Activated naive CD8-positive, alpha-beta T cell treated with anti-CD3 and anti-CD28 coated beads for 36 hours (primary cell): ENCODE data around the gene TFF2. TPM values are rescaled to one million over a fixed set of nuclear protein-coding genes. Genes with fewer than 3 reads are reported as not detected.

Experiments
- DNase-seq: peaks from one replicate; pipeline ENCODE4 v3.0.0; 2021
- H3K27ac Mint-ChIP-seq: one replicate; pipeline ENCODE4 v1.8.0; 2022; ENCODE audit warnings: mild to moderate bottlenecking, moderate library complexity, mixed read lengths
- H3K27me3 Mint-ChIP-seq: one replicate; pipeline ENCODE4 v1.8.0; 2022; ENCODE audit warnings: mild to moderate bottlenecking, mixed read lengths
- H3K36me3 Mint-ChIP-seq: one replicate; pipeline ENCODE4 v1.8.0; 2021; ENCODE audit warnings: mild to moderate bottlenecking, mixed read lengths
- H3K4me1 Mint-ChIP-seq: one replicate; pipeline ENCODE4 v1.8.0; 2021; ENCODE audit warnings: mixed read lengths
- H3K4me3 Mint-ChIP-seq: one replicate; pipeline ENCODE4 v1.8.0; 2022; ENCODE audit warnings: mild to moderate bottlenecking, moderate library complexity, mixed read lengths
- H3K9me3 Mint-ChIP-seq: one replicate; pipeline ENCODE4 v1.8.0; 2022; ENCODE audit warnings: mixed read lengths
- total RNA-seq, 2 experiments: library from RNA; stranded (reverse); gene quantifications; one replicate each; pipeline ENCODE4 v1.2.3, GENCODE V29; 2021

TFF2 gene
- total RNA-seq, 2 experiments from 2014 or later: not detected

GRCh38 chr21:42363312-42363711 lies 12.5 kb upstream of the TFF2 start:
- no peak overlapping the region for H3K27ac Mint-ChIP-seq
- H3K4me1 Mint-ChIP-seq: peaks cover 15% of the 10 kb centered on the region
- no peak overlapping the region for H3K4me3 Mint-ChIP-seq
- DNase-seq: no peak
- H3K9me3 Mint-ChIP-seq: peaks cover 2% of the 10 kb centered on the region
- no peaks in the 10 kb centered on the region for H3K36me3 Mint-ChIP-seq
- no peaks in the 10 kb centered on the region for H3K27me3 Mint-ChIP-seq

GRCh38 chr21:42362700-42363099 lies 11.9 kb upstream of the TFF2 start:
- no peaks in the 10 kb centered on the region for H3K36me3 Mint-ChIP-seq
- H3K4me1 Mint-ChIP-seq: peaks cover 13% of the 10 kb centered on the region
- peaks cover 2% of the 10 kb centered on the region for H3K9me3 Mint-ChIP-seq
- no peak for DNase-seq
- H3K4me3 Mint-ChIP-seq: no peak overlapping the region
- H3K27ac Mint-ChIP-seq: no peak overlapping the region
- no peaks in the 10 kb centered on the region for H3K27me3 Mint-ChIP-seq

- no peak overlapping the region for H3K27ac Mint-ChIP-seq
Observed at GRCh38 chr21:42362198-42362597, 11.4 kb upstream of the TFF2 start.

GRCh38 chr21:42361286-42361685 lies 10.5 kb upstream of the TFF2 start:
- Mint-ChIP-seq H3K36me3 (no peaks in the 10 kb centered on the region), H3K9me3 (peaks cover 3% of the 10 kb centered on the region), H3K4me3 (no peak overlapping the region), H3K27ac (no peak overlapping the region), H3K4me1 (peaks cover 13% of the 10 kb centered on the region), H3K27me3 (no peaks in the 10 kb centered on the region)
- DNase-seq: no peak

More at GRCh38 chr21:42362198-42362597, 11.4 kb upstream of the TFF2 start:
- H3K4me1 Mint-ChIP-seq: peaks cover 13% of the 10 kb centered on the region
- DNase-seq: no peak
- no peak overlapping the region for H3K4me3 Mint-ChIP-seq
- no peaks in the 10 kb centered on the region for H3K36me3 Mint-ChIP-seq
- peaks cover 3% of the 10 kb centered on the region for H3K9me3 Mint-ChIP-seq
- H3K27me3 Mint-ChIP-seq: no peaks in the 10 kb centered on the region

- peak; percentile 36 for DNase-seq
- Mint-ChIP-seq H3K27me3 (no peaks in the 10 kb centered on the region), H3K36me3 (no peaks in the 10 kb centered on the region), H3K9me3 (peaks cover 8% of the 10 kb centered on the region), H3K27ac (no peak overlapping the region), H3K4me3 (no peak overlapping the region), H3K4me1 (peaks cover 13% of the 10 kb centered on the region)
Observed at GRCh38 chr21:42360317-42360716, 9.5 kb upstream of the TFF2 start.

GRCh38 chr21:42358937-42359336 lies 8.1 kb upstream of the TFF2 start:
- no peaks in the 10 kb centered on the region for H3K27me3 Mint-ChIP-seq
- H3K4me3 Mint-ChIP-seq: no peak overlapping the region
- peaks cover 15% of the 10 kb centered on the region for H3K9me3 Mint-ChIP-seq
- no peak for DNase-seq
- peaks cover 12% of the 10 kb centered on the region for H3K4me1 Mint-ChIP-seq
- H3K27ac Mint-ChIP-seq: no peak overlapping the region
- peaks cover 3% of the 10 kb centered on the region for H3K36me3 Mint-ChIP-seq

- H3K36me3 Mint-ChIP-seq: peaks cover 3% of the 10 kb centered on the region
- H3K4me1 Mint-ChIP-seq: peaks cover 9% of the 10 kb centered on the region
- H3K27me3 Mint-ChIP-seq: no peaks in the 10 kb centered on the region
- no peak for DNase-seq
- no peak overlapping the region for H3K27ac Mint-ChIP-seq
- H3K9me3 Mint-ChIP-seq: peaks cover 15% of the 10 kb centered on the region
- no peak overlapping the region for H3K4me3 Mint-ChIP-seq
Observed at GRCh38 chr21:42358261-42358660, 7.5 kb upstream of the TFF2 start.

GRCh38 chr21:42357307-42357706 lies 6.5 kb upstream of the TFF2 start:
- H3K4me3 Mint-ChIP-seq: no peak overlapping the region
- no peak overlapping the region for H3K27ac Mint-ChIP-seq
- no peaks in the 10 kb centered on the region for H3K27me3 Mint-ChIP-seq
- no peak for DNase-seq
- H3K9me3 Mint-ChIP-seq: peaks cover 15% of the 10 kb centered on the region
- H3K4me1 Mint-ChIP-seq: peaks cover 4% of the 10 kb centered on the region
- peaks cover 3% of the 10 kb centered on the region for H3K36me3 Mint-ChIP-seq

GRCh38 chr21:42356650-42357049 lies 5.9 kb upstream of the TFF2 start:
- H3K4me1 Mint-ChIP-seq: no peaks in the 10 kb centered on the region
- peaks cover 15% of the 10 kb centered on the region for H3K9me3 Mint-ChIP-seq

GRCh38 chr21:42356046-42356445 lies 5.3 kb upstream of the TFF2 start:
- Mint-ChIP-seq H3K9me3 (peaks cover 15% of the 10 kb centered on the region), H3K4me3 (no peak overlapping the region), H3K36me3 (peaks cover 3% of the 10 kb centered on the region), H3K27me3 (no peaks in the 10 kb centered on the region), H3K4me1 (no peaks in the 10 kb centered on the region), H3K27ac (no peak overlapping the region)
- no peak for DNase-seq

More at GRCh38 chr21:42356650-42357049, 5.9 kb upstream of the TFF2 start:
- no peak for DNase-seq
- H3K4me3 Mint-ChIP-seq: no peak overlapping the region
- H3K27me3 Mint-ChIP-seq: no peaks in the 10 kb centered on the region
- no peak overlapping the region for H3K27ac Mint-ChIP-seq
- peaks cover 3% of the 10 kb centered on the region for H3K36me3 Mint-ChIP-seq

GRCh38 chr21:42353623-42354022 lies 2.8 kb upstream of the TFF2 start:
- no peaks in the 10 kb centered on the region for H3K27me3 Mint-ChIP-seq
- peaks cover 3% of the 10 kb centered on the region for H3K36me3 Mint-ChIP-seq
- no peak overlapping the region for H3K4me3 Mint-ChIP-seq
- no peaks in the 10 kb centered on the region for H3K4me1 Mint-ChIP-seq
- DNase-seq: no peak
- H3K27ac Mint-ChIP-seq: no peak overlapping the region
- H3K9me3 Mint-ChIP-seq: peaks cover 13% of the 10 kb centered on the region

- Mint-ChIP-seq H3K36me3 (peaks cover 3% of the 10 kb centered on the region), H3K4me3 (no peak overlapping the region), H3K27me3 (no peaks in the 10 kb centered on the region), H3K4me1 (no peaks in the 10 kb centered on the region), H3K9me3 (peaks cover 13% of the 10 kb centered on the region), H3K27ac (no peak overlapping the region)
- DNase-seq: no peak
Observed at GRCh38 chr21:42352441-42353095, 1.8 kb upstream of the TFF2 start.

GRCh38 chr21:42351626-42352440 lies 1.0 kb upstream of the TFF2 start:
- Mint-ChIP-seq H3K4me1 (no peaks in the 10 kb centered on the region), H3K4me3 (no peak overlapping the region), H3K9me3 (peaks cover 12% of the 10 kb centered on the region), H3K27me3 (no peaks in the 10 kb centered on the region), H3K36me3 (peaks cover 3% of the 10 kb centered on the region), H3K27ac (no peak overlapping the region)
- DNase-seq: no peak

- Mint-ChIP-seq H3K9me3 (peaks cover 8% of the 10 kb centered on the region), H3K4me1 (no peaks in the 10 kb centered on the region), H3K27me3 (no peaks in the 10 kb centered on the region), H3K36me3 (peaks cover 3% of the 10 kb centered on the region), H3K4me3 (no peak overlapping the region), H3K27ac (no peak overlapping the region)
- DNase-seq: no peak
Observed at GRCh38 chr21:42350318-42350910, 380 bp downstream of the TFF2 start.
